GM21717 (cell line): ENCODE data around the gene RABGAP1.
A peak's percentile ranks its signal among the peaks of the same experiment; 100 is the strongest.
"Not testable (repeated sequence)": the region's sequence is repeated elsewhere in the genome, so short reads cannot be mapped to it uniquely, and the experiment has no call there.

Experiments used
- ATAC-seq: cut with Tn5 transposase; IDR thresholded peaks from one replicate; pipeline ENCODE4 v1.9.1; 2021; ENCODE audit warnings: mild to moderate bottlenecking, moderate library complexity; ENCODE audit not compliant: unreplicated experiment

The RABGAP1 gene

DNA sequence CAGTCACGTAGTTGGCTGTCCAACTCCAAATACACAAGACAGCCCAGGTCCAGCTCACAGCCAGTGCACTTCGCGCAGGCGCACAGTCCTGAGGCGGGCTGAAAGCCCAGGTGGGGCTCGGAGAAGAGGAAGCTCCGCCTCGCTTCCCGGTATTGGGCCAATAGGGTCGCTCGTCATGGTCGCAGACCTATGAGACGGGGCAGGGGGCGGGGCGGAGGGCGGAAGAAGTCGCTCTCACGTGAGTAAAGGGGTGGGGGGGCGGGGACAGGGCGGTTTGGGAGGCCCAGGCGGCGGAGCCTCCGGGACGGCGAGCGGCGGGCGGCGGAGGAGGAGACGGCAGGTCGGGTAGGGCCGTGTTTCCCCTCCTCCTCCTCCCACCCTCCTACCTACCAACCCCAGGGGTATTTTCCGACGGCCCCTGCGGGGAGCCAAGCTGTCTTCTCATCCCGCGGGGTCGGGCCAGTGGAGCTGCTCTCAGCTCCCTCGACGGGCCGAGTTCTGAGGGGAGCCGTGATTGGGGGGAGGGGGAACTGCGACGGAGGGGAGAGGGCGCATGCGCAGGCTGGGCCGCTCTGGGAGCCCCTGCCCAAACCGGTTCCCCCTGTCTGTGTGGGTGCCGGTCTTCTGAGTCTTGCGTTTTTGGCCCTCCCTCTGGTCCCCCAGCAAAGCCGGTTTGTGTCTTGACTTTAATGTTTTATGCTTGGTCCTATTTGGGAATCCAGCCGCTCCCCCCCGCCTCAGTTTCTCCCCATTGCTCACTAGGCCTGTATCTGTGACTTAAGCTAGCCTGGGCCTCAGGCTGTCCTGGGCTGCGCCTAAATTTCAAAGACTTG lies at the start of gene RABGAP1:
RABGAP1 (plus strand) TSS at position 272 of the 833 bp plus-strand sequence. CDS start 16,040 bp downstream, outside the sequence.
- peak; percentile 92 for ATAC-seq

DNA sequence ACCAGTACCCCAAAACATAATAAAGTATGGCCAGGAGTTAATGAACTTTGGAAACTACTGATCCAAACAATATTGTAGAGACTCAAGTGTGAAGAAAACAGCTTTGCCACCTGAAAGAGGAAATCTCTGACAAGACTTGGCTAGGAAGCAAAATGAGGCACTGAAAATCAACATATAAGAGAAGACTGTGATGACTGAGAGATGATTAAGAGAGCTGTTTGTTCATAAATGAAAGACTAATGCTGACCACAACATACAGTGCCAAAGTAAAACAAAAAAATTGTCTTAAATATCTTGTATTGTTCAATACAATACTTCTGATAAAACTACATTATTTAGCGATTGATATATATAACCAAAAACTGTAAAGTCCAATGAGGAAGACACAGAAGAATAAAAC lies 42.9 kb upstream of the RABGAP1 start:
- ATAC-seq: no peak

DNA sequence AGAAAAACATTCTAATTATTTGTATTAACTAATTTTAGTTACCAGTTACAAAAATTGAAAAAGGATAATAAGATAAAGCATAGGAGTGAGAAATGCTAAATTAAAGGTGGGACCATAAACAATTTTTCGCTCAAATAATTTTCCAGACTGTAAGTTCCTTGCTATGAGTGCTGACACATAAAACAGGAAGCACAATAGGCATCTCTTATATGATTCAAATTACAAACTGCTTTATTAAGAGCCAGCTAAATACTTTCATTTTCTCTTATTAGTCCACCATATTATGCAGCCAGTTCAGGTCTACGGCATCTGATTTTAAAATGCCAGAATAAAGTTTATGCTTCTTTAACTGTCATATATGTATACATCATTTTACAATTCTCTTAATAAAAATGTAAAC lies 40.0 kb upstream of the RABGAP1 start:
- ATAC-seq: no peak

DNA sequence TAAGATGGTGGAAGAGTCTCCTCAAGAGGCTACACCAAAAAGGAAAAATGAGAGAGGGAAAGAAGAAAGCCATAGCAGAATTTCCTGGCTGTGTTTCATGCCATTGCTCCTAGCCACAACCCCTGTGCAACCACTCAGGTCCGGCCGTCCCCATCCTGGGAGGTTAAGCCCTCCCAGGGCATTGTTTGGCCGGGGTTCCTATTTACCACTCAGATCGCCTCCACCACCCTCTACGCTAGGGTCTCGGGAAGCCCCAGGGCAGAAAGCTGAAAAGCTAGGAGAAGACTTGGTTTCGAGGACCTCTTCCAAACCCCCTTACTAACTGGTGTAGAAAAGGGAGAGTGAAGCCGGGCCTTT lies 36.4 kb upstream of the RABGAP1 start:
- peak; percentile 31 for ATAC-seq

DNA sequence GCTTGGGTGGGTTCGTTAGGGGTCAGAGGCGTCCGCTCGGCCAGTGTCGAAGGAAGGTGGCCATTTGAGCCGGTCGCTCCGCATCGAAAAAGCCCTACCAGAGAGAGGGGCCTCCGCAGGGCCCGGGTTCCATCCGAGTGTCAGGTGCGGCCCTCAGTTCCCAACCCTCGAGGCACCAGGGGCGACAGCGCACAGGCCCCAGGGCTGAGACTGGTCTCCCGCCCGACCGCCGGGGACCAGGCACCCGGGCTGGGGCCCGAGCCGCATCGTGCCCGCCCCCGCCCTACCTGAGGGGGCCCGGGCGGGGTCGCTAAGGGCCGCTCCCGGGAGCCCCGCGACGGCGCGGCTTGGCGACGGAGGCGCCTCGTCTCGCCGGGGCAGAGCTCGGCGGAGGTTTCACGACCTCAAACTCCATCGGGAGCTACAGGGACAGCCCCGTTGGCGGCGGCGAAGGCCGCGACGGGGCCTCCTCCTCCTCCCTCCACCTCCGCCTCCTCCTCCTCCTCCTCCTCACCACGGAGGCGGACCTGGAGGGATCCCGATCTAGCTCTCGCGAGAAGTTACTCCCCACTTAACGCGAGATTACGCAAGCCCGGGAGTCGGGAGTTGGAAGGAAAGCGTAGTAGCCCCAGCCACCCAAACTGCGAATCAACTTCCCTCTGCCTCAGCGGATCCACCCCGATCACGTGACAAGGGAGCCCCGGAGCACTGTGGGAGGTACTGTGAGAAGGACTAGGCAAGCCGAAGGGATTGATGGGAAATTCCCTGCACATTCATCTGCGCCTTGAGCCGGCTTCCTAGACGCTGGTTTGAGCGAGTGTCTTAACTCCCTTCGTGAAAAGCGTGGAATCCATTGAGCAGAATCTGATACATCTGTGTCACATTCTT lies 35.8 kb upstream of the RABGAP1 start, which contains the start of gene RC3H2:
RC3H2 (minus strand) TSS at position 537 of the 888 bp plus-strand sequence. CDS start 7,850 bp downstream, outside the sequence.
- ATAC-seq: peak; percentile 75

DNA sequence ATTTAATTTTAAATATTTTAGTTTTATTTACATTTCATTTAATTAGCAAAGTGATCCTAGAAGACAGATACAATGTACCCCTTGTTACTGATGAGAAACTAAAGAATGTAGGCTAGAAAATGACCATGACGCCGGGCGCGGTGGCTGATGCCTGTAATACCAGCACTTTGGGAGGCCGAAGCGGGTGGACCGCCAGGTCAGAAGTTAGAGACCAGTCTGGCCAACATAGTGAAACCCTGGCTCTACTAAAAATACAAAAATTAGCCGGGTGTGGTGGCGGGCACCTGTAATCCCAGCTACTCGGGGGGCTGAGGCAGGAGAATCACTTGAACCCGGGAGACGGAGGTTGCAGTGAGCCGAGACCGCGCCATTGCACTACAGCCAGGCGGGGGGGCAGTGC lies 34.7 kb upstream of the RABGAP1 start:
- ATAC-seq: not testable (repeated sequence)

DNA sequence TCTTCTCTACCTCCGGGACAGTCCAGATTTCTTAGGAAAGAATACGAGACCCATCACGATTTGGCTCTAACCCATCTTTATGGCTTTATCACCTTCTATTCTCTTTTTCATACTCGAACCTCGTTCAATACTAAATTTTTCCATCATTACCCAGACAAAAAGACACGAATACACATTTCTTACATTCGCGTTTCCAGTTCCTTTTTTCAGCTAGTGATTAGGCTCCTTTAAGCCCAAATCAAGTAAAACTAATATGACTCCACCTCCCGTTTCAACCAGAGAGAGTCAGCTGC lies 28.2 kb upstream of the RABGAP1 start:
- no peak for ATAC-seq

DNA sequence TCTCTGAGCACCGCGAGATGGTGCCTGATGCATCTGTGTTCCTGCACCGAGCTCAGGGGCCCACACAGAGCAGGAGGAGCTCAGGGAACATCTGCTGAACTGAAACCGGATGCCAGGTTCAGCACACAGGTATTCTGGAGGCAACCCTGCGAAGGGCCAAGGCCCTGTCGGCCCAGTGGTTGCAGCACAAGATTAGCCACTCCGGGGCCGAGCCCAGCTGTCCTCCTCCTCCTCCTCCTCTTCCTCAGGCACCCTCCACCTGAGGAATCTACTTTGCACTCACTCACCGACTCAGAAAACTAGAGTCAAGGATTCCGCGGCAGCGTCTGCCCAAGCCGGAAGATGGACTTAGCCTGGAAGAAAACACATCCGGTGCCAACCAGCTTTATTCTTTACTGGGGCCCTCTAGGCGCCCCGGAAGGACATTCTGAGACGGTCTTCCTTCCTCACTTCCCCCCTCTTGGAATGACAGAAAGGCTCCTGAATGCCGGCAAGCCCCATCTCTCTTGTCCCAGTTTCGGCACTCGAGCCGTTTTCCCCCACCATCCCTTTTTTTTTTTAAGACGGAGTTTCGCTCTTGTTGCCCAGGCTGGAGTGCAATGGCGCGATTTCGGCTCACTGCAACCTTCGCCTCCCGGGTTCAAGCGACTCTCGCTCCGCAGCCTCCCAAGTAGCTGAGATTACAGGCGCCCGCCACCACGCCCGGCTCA lies 27.7 kb upstream of the RABGAP1 start, which contains the start of gene ZBTB6:
ZBTB6 (minus strand) TSS at position 360 of the 710 bp plus-strand sequence. CDS start 1,251 bp downstream, outside the sequence.
- ATAC-seq: peak; percentile 97

DNA sequence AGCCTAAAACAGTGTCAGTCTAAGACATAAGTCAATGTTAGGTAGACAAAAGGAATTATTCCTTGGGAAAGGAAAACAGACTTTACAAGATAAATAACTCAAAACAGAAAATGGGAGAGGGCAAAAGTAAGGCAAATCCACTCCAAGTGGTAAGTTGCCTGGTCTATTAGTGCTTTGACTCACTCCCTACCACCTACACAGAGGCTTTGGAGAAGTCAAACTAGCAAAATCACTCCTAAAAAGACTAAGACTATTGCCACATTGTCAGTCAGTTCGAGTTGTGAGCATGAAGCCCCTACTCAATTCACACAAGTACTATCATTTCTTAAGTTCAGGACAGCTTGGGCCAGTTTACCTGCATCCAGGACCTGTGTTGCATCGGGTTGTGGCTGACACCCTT lies 22.5 kb upstream of the RABGAP1 start:
- ATAC-seq: no peak

DNA sequence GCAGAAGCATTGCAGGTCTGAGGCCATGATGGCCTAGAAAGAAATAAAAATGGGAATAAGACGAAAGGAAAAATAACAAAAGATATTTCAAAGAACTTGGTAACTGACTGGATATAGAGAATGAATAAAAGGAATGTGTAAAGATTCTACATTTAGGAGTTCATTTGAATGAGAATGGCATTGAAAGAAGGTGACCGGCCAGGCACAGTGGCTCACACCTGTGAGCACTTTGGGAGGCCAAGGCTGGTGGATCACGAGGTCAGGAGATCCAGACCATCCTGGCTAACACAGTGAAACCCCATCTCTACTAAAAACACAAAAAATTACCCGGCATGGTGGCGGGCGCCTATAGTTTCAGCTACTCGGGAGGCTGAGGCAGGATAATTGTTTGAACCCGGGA lies 18.1 kb upstream of the RABGAP1 start:
- no peak for ATAC-seq

DNA sequence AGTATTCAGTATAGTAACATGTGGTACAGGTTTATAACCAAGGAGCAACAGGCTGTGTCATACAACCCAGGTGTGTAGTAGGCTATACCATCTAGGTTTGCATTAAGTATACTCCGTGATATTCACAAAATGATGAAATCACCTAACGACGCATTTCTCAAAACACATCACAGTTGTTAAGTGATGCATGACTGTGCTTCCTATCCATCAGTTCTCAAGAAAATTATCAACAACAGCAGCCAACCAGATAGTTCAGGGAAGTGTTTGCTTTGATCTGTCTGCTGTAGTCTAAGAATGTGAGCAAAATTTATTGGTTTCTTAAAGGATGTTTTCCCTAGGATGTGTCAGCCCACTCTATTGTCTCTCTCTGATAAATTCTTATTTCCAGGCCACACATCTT lies 16.9 kb upstream of the RABGAP1 start:
- no peak for ATAC-seq

DNA sequence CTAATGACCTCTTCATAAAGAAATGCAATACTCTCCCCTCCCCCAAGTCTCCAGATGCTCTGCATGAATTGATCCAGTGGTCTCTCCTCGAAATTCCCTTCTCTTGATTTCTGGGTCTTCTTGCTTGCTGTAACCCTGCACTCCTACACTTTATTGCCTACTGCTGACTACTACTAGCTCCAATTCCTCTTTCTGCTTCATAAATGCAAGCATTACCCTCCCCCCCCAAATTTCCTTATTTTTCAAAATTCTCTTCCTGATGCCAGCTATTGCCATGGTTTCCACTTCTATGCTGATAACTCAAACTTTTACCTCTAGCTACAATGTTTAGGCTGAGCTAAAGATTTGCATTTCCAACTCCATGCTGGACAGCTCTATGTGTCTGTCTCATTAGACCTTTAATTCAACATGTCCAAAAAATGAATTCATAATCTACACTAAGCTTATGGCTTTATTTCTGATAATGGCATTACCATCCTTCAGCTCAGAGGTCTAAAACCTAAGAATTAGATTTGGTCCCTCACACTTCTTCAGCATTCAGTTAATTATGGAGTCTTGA lies 10.9 kb upstream of the RABGAP1 start:
- no peak for ATAC-seq

DNA sequence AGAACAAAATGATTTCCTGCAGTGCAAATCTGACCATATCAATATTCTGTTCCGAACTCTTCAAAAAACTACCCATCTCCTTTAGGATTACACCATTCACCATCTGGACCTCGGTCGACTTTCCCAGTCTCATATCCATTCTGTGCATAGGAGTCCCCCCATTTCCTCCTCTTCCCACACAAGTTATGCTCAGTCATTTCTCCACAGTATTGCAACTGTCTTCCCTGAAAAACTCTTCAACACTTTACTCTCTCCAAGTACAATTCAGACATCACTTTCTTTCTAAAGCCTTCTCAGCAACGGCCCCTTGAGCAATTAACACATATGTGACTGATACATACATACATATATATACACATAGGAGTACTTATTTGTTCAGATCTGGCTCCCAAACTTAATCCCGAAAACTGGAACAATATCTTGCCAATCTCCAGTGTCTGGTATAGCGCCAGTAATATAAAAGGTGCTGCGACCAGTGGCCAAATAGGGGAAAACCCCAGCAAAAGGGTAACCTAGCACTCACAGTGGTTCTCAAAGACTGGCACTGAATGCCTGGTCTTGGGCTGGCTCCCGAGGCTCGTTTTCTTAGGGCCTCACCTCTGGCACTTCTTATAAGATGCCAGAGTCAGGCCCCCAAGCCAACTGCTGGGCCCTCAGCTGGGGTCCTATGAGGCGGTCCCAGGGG lies 10.1 kb upstream of the RABGAP1 start:
- ATAC-seq: no peak

DNA sequence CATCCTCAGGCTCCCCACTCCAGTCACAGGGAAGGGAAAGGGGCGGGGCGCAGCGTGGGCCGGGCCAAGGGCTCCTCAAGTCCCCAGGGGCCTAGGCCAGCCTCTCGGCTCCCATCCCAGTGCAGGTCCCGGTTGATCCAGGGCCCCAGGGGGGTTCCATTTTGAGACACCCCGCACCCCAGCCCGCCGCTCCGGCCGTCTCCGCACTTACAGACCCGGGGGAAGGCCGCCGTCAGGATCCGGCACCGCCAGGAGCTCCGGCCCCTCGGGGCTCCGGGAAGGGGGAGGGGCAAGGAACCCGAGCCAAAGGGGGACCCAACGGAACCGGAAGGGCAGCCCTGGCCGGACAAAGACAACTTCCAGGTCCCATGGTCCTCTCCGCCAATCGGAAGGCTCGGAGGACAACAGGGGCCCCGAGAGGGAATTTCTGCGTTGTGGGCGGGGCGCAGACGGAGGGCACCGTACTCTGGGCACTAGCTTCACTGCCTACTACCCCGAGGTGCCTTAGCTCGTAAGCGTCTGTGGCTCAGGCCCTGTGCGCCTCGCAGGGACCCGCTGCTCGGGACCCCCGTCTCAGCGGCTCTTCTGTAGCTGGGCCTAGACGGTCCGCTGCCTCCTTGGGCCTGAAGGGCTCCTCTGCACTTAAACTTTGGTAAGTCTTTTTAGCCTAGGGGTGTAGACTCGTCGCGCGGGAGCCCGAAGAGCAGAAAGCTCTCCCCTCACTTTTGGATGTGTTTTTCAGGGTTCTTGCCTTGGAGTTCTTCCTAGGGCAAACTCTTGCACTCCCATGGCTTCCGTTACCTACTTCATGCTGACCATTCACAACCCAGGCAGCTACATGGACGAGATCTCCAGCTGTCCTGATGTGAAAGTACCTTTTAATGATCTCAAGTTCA lies 9.3 kb upstream of the RABGAP1 start, which contains the start of gene ZBTB26:
ZBTB26 (minus strand) TSS at position 287 of the 896 bp plus-strand sequence. CDS start 11,578 bp downstream, outside the sequence.
- peak; percentile 98 for ATAC-seq

DNA sequence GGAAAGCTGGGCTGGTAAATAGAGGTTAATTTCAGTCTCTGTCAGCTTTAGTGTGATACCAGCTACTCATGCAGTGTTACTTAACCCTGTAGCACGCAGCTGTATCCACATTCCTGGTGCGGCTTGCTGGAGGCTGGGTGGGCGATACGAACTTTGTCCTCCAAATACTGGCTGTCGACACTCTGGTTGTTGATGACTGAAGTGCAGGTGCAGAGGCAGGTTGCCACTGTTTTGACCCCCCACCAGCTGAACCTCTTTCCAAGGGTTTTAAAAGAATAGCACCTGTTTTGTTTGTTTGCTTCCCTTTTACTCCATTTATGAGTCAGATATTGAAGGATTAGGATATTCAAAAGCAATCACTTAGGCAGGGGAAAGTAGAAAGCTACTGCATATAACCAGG lies 4.4 kb upstream of the RABGAP1 start:
- no peak for ATAC-seq

DNA sequence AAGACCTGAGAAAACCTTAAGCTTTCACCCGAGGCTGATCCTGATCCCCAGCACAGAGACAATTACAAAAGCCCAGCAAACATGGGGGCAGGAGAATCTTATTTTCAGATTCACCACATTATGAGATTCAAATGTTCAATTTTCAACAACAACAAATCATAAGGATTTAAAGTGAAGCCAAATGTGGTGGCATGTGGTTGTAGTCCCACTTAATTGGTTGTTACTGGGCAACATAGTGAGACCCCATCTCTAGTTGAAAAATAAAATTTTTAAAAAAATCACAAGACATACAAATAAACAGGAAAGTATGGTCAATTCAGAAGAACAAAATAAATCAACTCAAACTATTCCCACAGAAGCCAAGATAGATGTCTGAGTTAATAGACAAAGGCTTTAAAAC lies 3.9 kb upstream of the RABGAP1 start:
- ATAC-seq: no peak

DNA sequence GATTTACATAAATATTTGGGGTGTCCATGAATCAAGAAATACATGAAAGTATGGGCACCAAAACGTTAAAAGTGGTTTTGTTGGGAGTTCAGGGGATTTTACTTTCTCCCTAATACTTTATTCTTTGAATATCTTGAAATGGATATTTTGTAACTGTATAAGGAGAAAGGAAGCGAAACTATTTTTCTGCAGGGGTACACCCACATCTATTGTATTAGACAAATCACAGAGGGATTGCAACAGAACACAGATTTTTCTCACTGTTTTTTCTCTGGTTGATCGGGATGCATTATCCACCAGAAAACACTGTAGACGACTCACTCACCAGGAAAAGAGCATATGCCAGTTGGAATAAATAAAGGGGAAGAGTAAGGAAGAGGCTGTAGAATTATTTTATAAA lies 1.2 kb upstream of the RABGAP1 start:
- ATAC-seq: no peak

DNA sequence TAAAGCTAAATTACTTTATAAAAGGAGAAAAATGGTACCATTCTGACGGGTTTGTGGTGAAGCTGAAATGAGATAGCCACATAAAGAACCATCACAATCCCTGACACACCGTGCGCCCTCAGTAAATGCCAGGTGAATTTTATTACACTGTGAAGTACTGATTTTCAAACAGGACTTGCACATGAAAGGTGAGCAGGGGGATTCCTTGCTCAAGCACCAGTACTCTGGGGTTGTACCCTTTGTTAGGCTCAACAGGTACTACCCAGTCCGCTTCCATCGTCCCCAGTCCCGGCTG lies 419 bp upstream of the RABGAP1 start:
- no peak for ATAC-seq

DNA sequence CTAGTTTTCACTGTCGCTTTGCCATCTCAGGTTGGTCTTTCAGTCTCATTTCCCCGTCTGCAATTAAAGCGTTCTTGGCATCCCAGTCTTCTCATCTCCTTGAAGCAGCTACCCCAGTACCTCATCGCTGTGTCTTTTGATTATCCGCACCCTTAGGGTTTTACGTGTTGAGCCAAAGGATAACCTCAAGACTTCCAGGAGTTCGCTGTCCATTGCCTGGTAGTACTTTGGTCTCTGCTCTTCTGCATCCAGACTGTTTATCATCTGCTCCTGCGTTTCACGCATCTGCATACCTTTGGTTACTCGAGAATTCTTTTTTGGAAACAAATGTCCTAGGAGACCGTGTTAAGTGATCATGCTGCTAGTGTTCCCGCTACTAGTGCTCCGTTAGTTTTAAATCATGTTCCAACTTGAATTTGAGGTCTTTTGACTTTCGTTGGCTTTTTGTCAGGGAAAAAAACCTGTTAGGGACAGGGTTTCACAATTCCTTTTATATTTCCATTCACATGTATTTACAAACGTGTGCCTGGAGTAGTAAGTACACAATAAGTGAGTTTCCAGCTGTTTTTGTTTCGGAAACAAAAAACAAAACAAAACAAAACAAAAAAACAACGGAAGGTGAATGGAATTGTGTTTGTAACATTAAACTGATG lies 888 bp downstream of the RABGAP1 start:
- ATAC-seq: peak; percentile 8
